Pancreas (tissue), 10 donors: ENCODE measurements around the gene RHOV. TPM values are rescaled to one million over a fixed set of nuclear protein-coding genes. Genes with fewer than 3 reads are reported as not detected.

Experiments
- ATAC-seq, 4 donors: fragments of 200-7000 bp; cut with Tn5 transposase; one replicate each; pipeline versions ENCODE4 v1.8.0 to v1.9.1; 2020; ENCODE audit warnings: mild to moderate bottlenecking in 4 of 4, moderate library complexity in 4 of 4
- DNase-seq, 6 donors: peaks; one replicate each; pipeline ENCODE4 v3.0.0-alpha.2; 2020
- FAIRE-seq: peaks from 2 replicates; lab custom pipeline; 2012; peaks lifted over from hg19 to GRCh38; lab: Jason Lieb, UNC
- H3K27ac ChIP-seq, 4 donors: fragments of 200-600 bp; sonication (generic); 1 replicate in 3 of 4; 2 replicates in 1 of 4; pipeline versions ENCODE4 v1.5.0 to v1.8.0; 2020
- H3K27me3 ChIP-seq, 4 donors: fragments of 200-600 bp; one replicate each; pipeline ENCODE4 v1.8.0; 2021
- H3K36me3 ChIP-seq, 3 donors: fragments of 200-600 bp; sonication (generic) in 1 of 3; one replicate each; pipeline versions ENCODE4 v1.5.0 to v1.8.0; 2020 to 2021
- H3K4me1 ChIP-seq, 3 donors: fragments of 200-600 bp; one replicate each; pipeline ENCODE4 v1.8.0; 2021
- H3K4me3 ChIP-seq, 4 donors: fragments of 200-600 bp; sonication (generic) in 2 of 4; one replicate each; pipeline versions ENCODE4 v1.5.0 to v1.8.0; 2020 to 2021
- H3K9me3 ChIP-seq, 4 donors: fragments of 200-600 bp; one replicate each; pipeline ENCODE4 v1.8.0; 2021
- WGBS, 2 donors: extraction: QIAGEN DNeasy Blood & Tissue Kit; methylation state at CpG; one replicate each; pipeline ENCODE4 v1.1.7; 2013; 5-methylcytosine and 5-hydroxymethylcytosine counted together
- intact Hi-C, 3 donors: fragments of 100-400 bp; cut with DNase I; formaldehyde crosslinking; loops; one replicate each; pipeline versions ENCODE4 v1.11.1 to v1.14.2; 2022
- polyA plus RNA-seq, 2 donors: library from polyadenylated mRNA; stranded (reverse); fragments of 200-250 nt; gene quantifications; one replicate each; pipeline ENCODE4 v1.2.3, GENCODE V29; 2013
- total RNA-seq, 6 donors: library from RNA; stranded (reverse); fragmentation: NEBNext Ultra II Directional in 4 of 6; extraction: Animal tissue kit (Norgen Biotek cat#: 25700) in 4 of 6; gene quantifications; one replicate each; pipeline versions ENCODE4 v1.2.1 to v1.2.4, GENCODE V29; 2021 to 2023
- TF ChIP-seq, protein P1 (sequence below), 4 donors: fragments of 200-600 bp; sonication (generic) in 3 of 4; IDR thresholded peaks; one replicate each; pipeline versions ENCODE4 v1.5.0 to v1.8.0; 2021; ENCODE audit warnings: antibody characterized with exemption in 4 of 4
- donor health status: healthy with polysubstance abuse.
- donor health status: DM: no; HTN: no; CAD: no; lungs with moderate emphysema.
- donor health status: DM: no; HTN: no; CAD: no.
- donor health status: control.
- donor health status: control.
- donor health status: Bipolar disorder and iron deficiency.
- donor health status: DM: yes; HTN: yes; CAD: no.
- donor health status: DM: no; HTN: no; CAD: no.
- donor health status: DM: no; HTN: no; CAD: no.
- donor health status: DM: yes; HTN: yes; CAD: no.

RHOV gene
- total RNA-seq = 10 to 100 TPM in 4 of 6 donors, 1 to 10 TPM in 2; 3.5 to 19.8 (median 10.9) TPM
- 10 to 100 TPM in 1 of 2 donors, 1 to 10 TPM in 1; 8.1 to 11.9 TPM for polyA plus RNA-seq

- H3K27ac ChIP-seq = peak within 1 kb of the TSS; percentile 80 to 97 (median 90)
- FAIRE-seq (no peak), ATAC-seq (peak; percentile 74 to 81 (median 78)), DNase-seq (peak; percentile 82 to 95 (median 91))
- H3K9me3 ChIP-seq = no peaks in the 10 kb centered on the region
- 0% methylated on average over 64 to 74 of the region's 74 CpGs for WGBS, 2 donors
- H3K27me3 ChIP-seq = no peaks in the 10 kb centered on the region
- peak within 1 kb of the TSS; percentile 50 to 89 (median 64) for H3K4me3 ChIP-seq
- intact Hi-C loops = no loop called here
- no peaks in the 10 kb centered on the region for H3K36me3 ChIP-seq
- peaks cover 8 to 20% (median 18%) of the 10 kb centered on the region in 3 donors for H3K4me1 ChIP-seq
- TF ChIP-seq, protein P1, sequence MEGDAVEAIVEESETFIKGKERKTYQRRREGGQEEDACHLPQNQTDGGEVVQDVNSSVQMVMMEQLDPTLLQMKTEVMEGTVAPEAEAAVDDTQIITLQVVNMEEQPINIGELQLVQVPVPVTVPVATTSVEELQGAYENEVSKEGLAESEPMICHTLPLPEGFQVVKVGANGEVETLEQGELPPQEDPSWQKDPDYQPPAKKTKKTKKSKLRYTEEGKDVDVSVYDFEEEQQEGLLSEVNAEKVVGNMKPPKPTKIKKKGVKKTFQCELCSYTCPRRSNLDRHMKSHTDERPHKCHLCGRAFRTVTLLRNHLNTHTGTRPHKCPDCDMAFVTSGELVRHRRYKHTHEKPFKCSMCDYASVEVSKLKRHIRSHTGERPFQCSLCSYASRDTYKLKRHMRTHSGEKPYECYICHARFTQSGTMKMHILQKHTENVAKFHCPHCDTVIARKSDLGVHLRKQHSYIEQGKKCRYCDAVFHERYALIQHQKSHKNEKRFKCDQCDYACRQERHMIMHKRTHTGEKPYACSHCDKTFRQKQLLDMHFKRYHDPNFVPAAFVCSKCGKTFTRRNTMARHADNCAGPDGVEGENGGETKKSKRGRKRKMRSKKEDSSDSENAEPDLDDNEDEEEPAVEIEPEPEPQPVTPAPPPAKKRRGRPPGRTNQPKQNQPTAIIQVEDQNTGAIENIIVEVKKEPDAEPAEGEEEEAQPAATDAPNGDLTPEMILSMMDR (IDR thresholded peaks at IDR 0.05) = peak in 3 of 4 donors; percentile 5 to 15 (median 7)
Observed at GRCh38 chr15:40873694-40874561, at the start of gene RHOV. TSS of gene RHOV (minus strand) at chr15:40874234. CDS start at chr15:40874139, 95 bp downstream.

- Histone ChIP-seq H3K9me3 (no peaks in the 10 kb centered on the region), H3K4me1 (peaks cover 7 to 16% (median 9%) of the 10 kb centered on the region in 3 donors), H3K4me3 (no peak overlapping the region), H3K36me3 (no peaks in the 10 kb centered on the region), H3K27me3 (peaks cover 0 to 11% (median 2%) of the 10 kb centered on the region in 4 donors), H3K27ac (no peak overlapping the region)
- intact Hi-C loops = no loop called here
- FAIRE-seq (no peak), ATAC-seq (no peak), DNase-seq (no peak)
- 88 to 89% methylated on average over 9 of the region's 9 CpGs for WGBS, 2 donors
- TF ChIP-seq, protein P1 (IDR thresholded peaks at IDR 0.05) = no peak
Observed at GRCh38 chr15:40923551-40923950, 49.5 kb upstream of the RHOV start.

DNA sequence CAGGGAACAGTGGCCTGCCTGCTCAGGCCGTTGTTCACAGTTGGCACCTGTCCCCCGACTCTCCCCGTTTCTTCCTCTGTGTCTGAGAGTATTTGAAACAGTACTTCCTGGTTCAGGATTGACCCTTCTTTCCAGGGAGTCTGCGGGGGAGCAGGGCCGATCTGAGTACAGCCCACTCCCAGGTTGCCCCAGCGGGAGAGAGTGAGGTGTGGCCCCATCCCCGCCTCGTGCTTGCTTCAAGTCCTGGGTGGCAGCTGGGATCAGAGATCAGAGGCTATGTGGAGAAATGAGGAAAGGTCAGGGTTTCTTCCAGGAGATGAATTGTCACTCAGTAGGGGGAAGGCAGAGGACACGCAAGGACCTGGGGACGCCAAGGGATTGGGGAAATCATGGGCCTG, 48.6 kb upstream of the RHOV start:
- peaks cover 0 to 4% (median 2%) of the 10 kb centered on the region in 4 donors for H3K27me3 ChIP-seq
- no peak overlapping the region for H3K4me3 ChIP-seq
- intact Hi-C loops = no loop called here
- no peaks in the 10 kb centered on the region for H3K36me3 ChIP-seq
- H3K9me3 ChIP-seq = no peaks in the 10 kb centered on the region
- no peak for ATAC-seq
- no peak overlapping the region for H3K27ac ChIP-seq
- 62 to 70% methylated on average over 10 of the region's 10 CpGs for WGBS, 2 donors
- no peak for DNase-seq
- peaks cover 0 to 10% (median 1%) of the 10 kb centered on the region in 3 donors for H3K4me1 ChIP-seq
- TF ChIP-seq, protein P1 (IDR thresholded peaks at IDR 0.05) = no peak
- no peak for FAIRE-seq

DNA sequence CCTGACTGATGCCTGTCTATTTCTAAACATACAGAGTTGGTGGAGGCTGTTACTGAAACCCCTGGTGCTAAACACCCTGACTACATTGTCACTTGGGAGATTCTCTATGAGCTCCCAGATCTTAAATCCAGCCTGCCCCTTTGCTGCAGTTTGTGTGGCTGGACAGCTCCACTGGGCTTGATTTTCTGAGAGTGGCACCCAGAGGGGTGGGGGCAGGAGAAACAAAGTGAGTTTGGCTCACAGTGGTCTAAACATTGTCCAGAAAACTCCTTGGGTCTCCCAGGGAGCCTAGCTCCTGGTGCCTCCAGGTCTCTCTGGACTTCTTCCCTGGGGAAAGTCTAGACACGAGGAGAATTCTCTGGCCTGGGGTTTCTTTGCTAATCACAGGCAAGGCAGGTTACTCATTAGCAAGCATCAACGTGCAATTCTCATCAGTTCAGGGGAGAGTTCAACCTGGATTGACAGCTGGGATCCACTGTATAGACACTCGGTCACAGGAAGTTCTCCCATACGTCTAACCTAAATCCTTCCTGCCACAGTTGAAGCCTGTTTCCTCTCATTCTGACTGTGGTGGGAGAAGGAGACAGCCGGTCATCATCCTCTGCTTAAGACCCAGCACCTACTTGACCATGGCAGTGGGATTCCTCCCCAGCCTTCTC, 48.0 kb upstream of the RHOV start:
- FAIRE-seq = no peak
- no peaks in the 10 kb centered on the region for H3K36me3 ChIP-seq
- WGBS, 2 donors = 58 to 76% methylated on average over 5 of the region's 5 CpGs
- H3K4me3 ChIP-seq = no peak overlapping the region
- H3K9me3 ChIP-seq = no peaks in the 10 kb centered on the region
- H3K27ac ChIP-seq = no peak overlapping the region
- intact Hi-C loops = no loop called here
- DNase-seq = no peak
- ATAC-seq = no peak
- H3K27me3 ChIP-seq = peaks cover 0 to 3% (median 0%) of the 10 kb centered on the region in 4 donors
- peaks cover 0 to 5% (median 0%) of the 10 kb centered on the region in 3 donors for H3K4me1 ChIP-seq
- TF ChIP-seq, protein P1 (IDR thresholded peaks at IDR 0.05) = no peak
